SJCRH30 (cell line): ENCODE data around the gene ATP13A3. TPM values are rescaled to one million over a fixed set of nuclear protein-coding genes. Genes with fewer than 3 reads are reported as not detected.
A peak's percentile ranks its signal among the peaks of the same experiment; 100 is the strongest.

Source experiments
- DNase-seq, 2 experiments: peaks; one replicate each; pipeline ENCODE4 v3.0.0-alpha.2; 2015 to 2020
- H3K27ac ChIP-seq: fragments of 250-450 bp; sonication (Bioruptor Pico); 2 replicates; pipeline ENCODE4 v1.5.1; 2020; ENCODE audit warnings: mild to moderate bottlenecking, moderate library complexity
- H3K27me3 ChIP-seq: fragments of 250-450 bp; sonication (Bioruptor Pico); 2 replicates; pipeline ENCODE4 v1.5.1; 2020; ENCODE audit warnings: mild to moderate bottlenecking, moderate library complexity
- H3K36me3 ChIP-seq: fragments of 250-450 bp; sonication (Bioruptor Pico); 2 replicates; pipeline ENCODE4 v1.5.1; 2020; ENCODE audit warnings: mild to moderate bottlenecking, moderate library complexity
- H3K4me1 ChIP-seq: fragments of 250-450 bp; sonication (Bioruptor Pico); 2 replicates; pipeline ENCODE4 v1.5.1; 2020; ENCODE audit warnings: mild to moderate bottlenecking, moderate library complexity
- H3K4me3 ChIP-seq: fragments of 250-450 bp; sonication (Bioruptor Pico); 2 replicates; pipeline ENCODE4 v1.5.1; 2020; ENCODE audit warnings: mild to moderate bottlenecking, moderate library complexity
- H3K9me3 ChIP-seq: fragments of 250-450 bp; sonication (Bioruptor Pico); replicated peaks from 2 replicates; pipeline ENCODE4 v1.5.1; 2020; ENCODE audit warnings: mild to moderate bottlenecking, moderate library complexity
- total RNA-seq: library from RNA; depleted of rRNA; stranded (reverse); fragments of >200 nt; shearing (Covaris generic); gene quantifications from 2 replicates; pipeline ENCODE4 v1.2.3, GENCODE V29; 2014

Gene ATP13A3
- total RNA-seq, 1 experiment from 2014 or later = 155 TPM

- Histone ChIP-seq H3K4me1 (no peaks in the 10 kb centered on the region), H3K4me3 (no peak overlapping the region), H3K27ac (no peak overlapping the region), H3K36me3 (peaks cover 60% of the 10 kb centered on the region), H3K9me3 (no peaks in the 10 kb centered on the region), H3K27me3 (no peaks in the 10 kb centered on the region)
- DNase-seq = no peak
Observed at GRCh38 chr3:194422188-194422587, 64.6 kb downstream of the ATP13A3 start.

GRCh38 chr3:194418671-194419070, 68.1 kb downstream of the ATP13A3 start:
- Histone ChIP-seq H3K9me3 (no peaks in the 10 kb centered on the region), H3K36me3 (peaks cover 42% of the 10 kb centered on the region), H3K4me3 (no peak overlapping the region), H3K27ac (no peak overlapping the region), H3K27me3 (no peaks in the 10 kb centered on the region), H3K4me1 (no peaks in the 10 kb centered on the region)
- DNase-seq = no peak

GRCh38 chr3:194407423-194407822, 79.4 kb downstream of the ATP13A3 start:
- H3K9me3 ChIP-seq = no peaks in the 10 kb centered on the region
- H3K36me3 ChIP-seq = peaks cover 36% of the 10 kb centered on the region
- no peak overlapping the region for H3K27ac ChIP-seq
- no peaks in the 10 kb centered on the region for H3K27me3 ChIP-seq
- H3K4me3 ChIP-seq = no peak overlapping the region
- no peak for DNase-seq
- no peaks in the 10 kb centered on the region for H3K4me1 ChIP-seq

- Histone ChIP-seq H3K36me3 (peaks cover 32% of the 10 kb centered on the region), H3K9me3 (no peaks in the 10 kb centered on the region), H3K27ac (no peak overlapping the region), H3K4me3 (no peak overlapping the region), H3K27me3 (no peaks in the 10 kb centered on the region), H3K4me1 (no peaks in the 10 kb centered on the region)
- DNase-seq = no peak
Observed at GRCh38 chr3:194405766-194406165, 81.0 kb downstream of the ATP13A3 start.

- no peaks in the 10 kb centered on the region for H3K9me3 ChIP-seq
- DNase-seq = peak; percentile 34 to 62
- H3K27me3 ChIP-seq = no peaks in the 10 kb centered on the region
- no peak overlapping the region for H3K27ac ChIP-seq
- H3K4me1 ChIP-seq = no peaks in the 10 kb centered on the region
- no peak overlapping the region for H3K4me3 ChIP-seq
- peaks cover 28% of the 10 kb centered on the region for H3K36me3 ChIP-seq
Observed at GRCh38 chr3:194404365-194405140, 82.2 kb downstream of the ATP13A3 start.

- no peak overlapping the region for H3K4me3 ChIP-seq
- H3K27ac ChIP-seq = no peak overlapping the region
- peaks cover 18% of the 10 kb centered on the region for H3K36me3 ChIP-seq
- H3K4me1 ChIP-seq = no peaks in the 10 kb centered on the region
- H3K27me3 ChIP-seq = no peaks in the 10 kb centered on the region
- no peaks in the 10 kb centered on the region for H3K9me3 ChIP-seq
- DNase-seq = no peak
Observed at GRCh38 chr3:194401868-194402329, 84.9 kb downstream of the ATP13A3 start.

GRCh38 chr3:194401346-194401745, 85.5 kb downstream of the ATP13A3 start:
- H3K36me3 ChIP-seq = peaks cover 18% of the 10 kb centered on the region
- H3K9me3 ChIP-seq = no peaks in the 10 kb centered on the region
- DNase-seq = no peak
- no peak overlapping the region for H3K4me3 ChIP-seq
- H3K27me3 ChIP-seq = no peaks in the 10 kb centered on the region
- H3K4me1 ChIP-seq = no peaks in the 10 kb centered on the region
- no peak overlapping the region for H3K27ac ChIP-seq

- Histone ChIP-seq H3K4me3 (no peak overlapping the region), H3K9me3 (no peaks in the 10 kb centered on the region), H3K27me3 (no peaks in the 10 kb centered on the region), H3K4me1 (no peaks in the 10 kb centered on the region), H3K27ac (no peak overlapping the region), H3K36me3 (peaks cover 12% of the 10 kb centered on the region)
- no peak for DNase-seq
Observed at GRCh38 chr3:194399874-194400411, 86.9 kb downstream of the ATP13A3 start.

- no peaks in the 10 kb centered on the region for H3K9me3 ChIP-seq
- no peaks in the 10 kb centered on the region for H3K27me3 ChIP-seq
- peaks cover 9% of the 10 kb centered on the region for H3K36me3 ChIP-seq
- no peaks in the 10 kb centered on the region for H3K4me1 ChIP-seq
- H3K27ac ChIP-seq = no peak within 1 kb of the TSS
- H3K4me3 ChIP-seq = no peak within 1 kb of the TSS
- no peak for DNase-seq
Observed at GRCh38 chr3:194399166-194399565, 87.6 kb downstream of the ATP13A3 start, which contains the start of gene GP5. GP5 (minus strand) TSS chr3:194399266; CDS start chr3:194398282, 984 bp downstream.

- no peak overlapping the region for H3K4me3 ChIP-seq
- H3K9me3 ChIP-seq = no peaks in the 10 kb centered on the region
- no peaks in the 10 kb centered on the region for H3K27me3 ChIP-seq
- 0 out of 2 replicates have a peak, but pooled peaks cover 3% of the 10 kb centered on the region for H3K36me3 ChIP-seq
- no peak overlapping the region for H3K27ac ChIP-seq
- DNase-seq = no peak
- no peaks in the 10 kb centered on the region for H3K4me1 ChIP-seq
Observed at GRCh38 chr3:194397757-194398312, 89.0 kb downstream of the ATP13A3 start.

- H3K4me3 ChIP-seq = no peak overlapping the region
- no peaks in the 10 kb centered on the region for H3K36me3 ChIP-seq
Observed at GRCh38 chr3:194396859-194397756, 89.7 kb downstream of the ATP13A3 start.

GRCh38 chr3:194396539-194396858, 90.3 kb downstream of the ATP13A3 start:
- Histone ChIP-seq H3K27ac (no peak overlapping the region), H3K9me3 (no peaks in the 10 kb centered on the region), H3K36me3 (no peaks in the 10 kb centered on the region), H3K27me3 (no peaks in the 10 kb centered on the region), H3K4me1 (no peaks in the 10 kb centered on the region), H3K4me3 (no peak overlapping the region)
- DNase-seq = no peak

More at GRCh38 chr3:194396859-194397756, 89.7 kb downstream of the ATP13A3 start:
- H3K27ac ChIP-seq = no peak overlapping the region
- no peaks in the 10 kb centered on the region for H3K27me3 ChIP-seq
- DNase-seq = no peak
- H3K4me1 ChIP-seq = no peaks in the 10 kb centered on the region
- no peaks in the 10 kb centered on the region for H3K9me3 ChIP-seq

- Histone ChIP-seq H3K36me3 (no peaks in the 10 kb centered on the region), H3K4me1 (no peaks in the 10 kb centered on the region), H3K9me3 (no peaks in the 10 kb centered on the region), H3K4me3 (no peak overlapping the region), H3K27me3 (no peaks in the 10 kb centered on the region), H3K27ac (no peak overlapping the region)
- DNase-seq = no peak
Observed at GRCh38 chr3:194395778-194396538, 90.8 kb downstream of the ATP13A3 start.

- no peak for DNase-seq
- H3K4me3 ChIP-seq = no peak overlapping the region
- H3K9me3 ChIP-seq = no peaks in the 10 kb centered on the region
- no peaks in the 10 kb centered on the region for H3K4me1 ChIP-seq
- no peaks in the 10 kb centered on the region for H3K27me3 ChIP-seq
- H3K27ac ChIP-seq = no peak overlapping the region
- H3K36me3 ChIP-seq = no peaks in the 10 kb centered on the region
Observed at GRCh38 chr3:194395212-194395611, 91.6 kb downstream of the ATP13A3 start.
